ENCODE data around the gene TMEM119.

TMEM119 gene

DNA sequence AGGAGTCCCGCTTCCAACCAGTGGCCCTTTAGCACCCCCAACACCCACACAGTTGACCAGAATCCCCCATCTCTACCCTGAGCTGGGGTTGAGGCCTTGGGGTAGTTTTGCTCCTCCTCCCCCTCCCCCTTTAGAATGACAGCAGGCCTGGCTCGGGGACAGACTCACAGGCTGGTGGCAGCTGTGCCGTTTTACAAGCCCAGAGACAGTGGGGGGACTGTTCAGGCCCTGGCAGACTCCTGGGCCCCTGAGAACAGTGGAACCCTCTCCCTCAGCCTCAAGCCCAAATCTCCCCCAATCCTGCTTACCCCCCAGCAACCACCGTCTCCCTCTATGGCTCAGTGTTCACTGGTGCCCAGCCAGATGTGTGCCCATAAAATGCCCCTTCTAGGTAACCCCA is 10.1 kb downstream of the TMEM119 start:
- TF ChIP-seq, protein P1, sequence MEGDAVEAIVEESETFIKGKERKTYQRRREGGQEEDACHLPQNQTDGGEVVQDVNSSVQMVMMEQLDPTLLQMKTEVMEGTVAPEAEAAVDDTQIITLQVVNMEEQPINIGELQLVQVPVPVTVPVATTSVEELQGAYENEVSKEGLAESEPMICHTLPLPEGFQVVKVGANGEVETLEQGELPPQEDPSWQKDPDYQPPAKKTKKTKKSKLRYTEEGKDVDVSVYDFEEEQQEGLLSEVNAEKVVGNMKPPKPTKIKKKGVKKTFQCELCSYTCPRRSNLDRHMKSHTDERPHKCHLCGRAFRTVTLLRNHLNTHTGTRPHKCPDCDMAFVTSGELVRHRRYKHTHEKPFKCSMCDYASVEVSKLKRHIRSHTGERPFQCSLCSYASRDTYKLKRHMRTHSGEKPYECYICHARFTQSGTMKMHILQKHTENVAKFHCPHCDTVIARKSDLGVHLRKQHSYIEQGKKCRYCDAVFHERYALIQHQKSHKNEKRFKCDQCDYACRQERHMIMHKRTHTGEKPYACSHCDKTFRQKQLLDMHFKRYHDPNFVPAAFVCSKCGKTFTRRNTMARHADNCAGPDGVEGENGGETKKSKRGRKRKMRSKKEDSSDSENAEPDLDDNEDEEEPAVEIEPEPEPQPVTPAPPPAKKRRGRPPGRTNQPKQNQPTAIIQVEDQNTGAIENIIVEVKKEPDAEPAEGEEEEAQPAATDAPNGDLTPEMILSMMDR (IDR thresholded peaks at IDR 0.05; ENCODE audit: insufficient read depth, low read length, poor library complexity, severe bottlenecking): no peak
- DNase-seq (ENCODE audit: extremely low read depth, insufficient read length): no peak
- H3K27me3 ChIP-seq (replicated peaks; ENCODE audit: control insufficient read depth, insufficient read depth, low read length): no peaks in the 10 kb centered on the region
- no peak overlapping the region for H3K4me3 ChIP-seq (replicated peaks; ENCODE audit: low read depth, low read length)
- H3K36me3 ChIP-seq (ENCODE audit: control insufficient read depth, insufficient read depth, low read length): no peaks in the 10 kb centered on the region

DNA sequence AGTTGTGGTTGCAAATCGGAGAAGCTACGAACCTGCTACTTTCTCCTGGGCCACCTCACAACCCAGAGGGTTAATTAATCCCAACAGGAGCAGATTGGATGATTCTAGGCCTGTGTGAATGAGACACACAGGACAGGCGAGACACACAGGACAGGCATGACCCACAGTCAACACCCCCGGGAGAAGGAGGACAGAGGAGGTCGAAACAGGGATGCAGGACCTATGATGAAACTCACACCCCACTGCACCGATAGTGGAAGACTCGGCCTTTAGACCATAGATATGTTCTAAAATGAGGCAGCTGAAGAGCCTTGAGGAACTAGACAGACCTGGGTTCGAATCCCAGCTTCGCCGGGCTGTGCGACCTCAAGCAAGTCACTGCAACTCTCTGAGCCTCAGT is 11.6 kb downstream of the TMEM119 start:
- Histone ChIP-seq H3K36me3 (ENCODE audit: control insufficient read depth, insufficient read depth, low read length) (no peaks in the 10 kb centered on the region), H3K4me3 (replicated peaks; ENCODE audit: low read depth, low read length) (no peak overlapping the region), H3K27me3 (replicated peaks; ENCODE audit: control insufficient read depth, insufficient read depth, low read length) (no peaks in the 10 kb centered on the region)
- TF ChIP-seq, protein P1 (IDR thresholded peaks at IDR 0.05; ENCODE audit: insufficient read depth, low read length, poor library complexity, severe bottlenecking): no peak
- no peak for DNase-seq (ENCODE audit: extremely low read depth, insufficient read length)

DNA sequence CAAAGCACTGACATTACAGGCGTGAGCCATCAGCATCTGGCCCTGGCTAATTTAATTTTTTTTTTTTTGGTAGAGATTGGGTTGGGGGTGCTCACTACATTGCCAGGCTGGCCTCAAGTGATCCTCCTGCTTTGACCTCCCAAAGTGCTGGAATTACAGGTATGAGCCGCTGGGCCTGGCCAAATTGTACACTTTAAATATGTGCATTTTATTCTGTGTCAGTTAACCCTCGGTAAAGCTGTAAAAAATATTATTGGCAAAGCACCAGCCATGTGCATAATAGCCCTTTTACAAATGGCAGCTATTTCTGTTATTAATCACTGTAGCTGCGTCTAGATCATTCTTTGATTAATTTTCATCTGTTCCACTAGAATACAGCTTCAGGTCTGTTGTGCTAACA is 12.0 kb downstream of the TMEM119 start:
- TF ChIP-seq, protein P1 (IDR thresholded peaks at IDR 0.05; ENCODE audit: insufficient read depth, low read length, poor library complexity, severe bottlenecking): no peak
- Histone ChIP-seq H3K4me3 (replicated peaks; ENCODE audit: low read depth, low read length) (no peak overlapping the region), H3K27me3 (replicated peaks; ENCODE audit: control insufficient read depth, insufficient read depth, low read length) (no peaks in the 10 kb centered on the region), H3K36me3 (ENCODE audit: control insufficient read depth, insufficient read depth, low read length) (no peaks in the 10 kb centered on the region)
- no peak for DNase-seq (ENCODE audit: extremely low read depth, insufficient read length)

DNA sequence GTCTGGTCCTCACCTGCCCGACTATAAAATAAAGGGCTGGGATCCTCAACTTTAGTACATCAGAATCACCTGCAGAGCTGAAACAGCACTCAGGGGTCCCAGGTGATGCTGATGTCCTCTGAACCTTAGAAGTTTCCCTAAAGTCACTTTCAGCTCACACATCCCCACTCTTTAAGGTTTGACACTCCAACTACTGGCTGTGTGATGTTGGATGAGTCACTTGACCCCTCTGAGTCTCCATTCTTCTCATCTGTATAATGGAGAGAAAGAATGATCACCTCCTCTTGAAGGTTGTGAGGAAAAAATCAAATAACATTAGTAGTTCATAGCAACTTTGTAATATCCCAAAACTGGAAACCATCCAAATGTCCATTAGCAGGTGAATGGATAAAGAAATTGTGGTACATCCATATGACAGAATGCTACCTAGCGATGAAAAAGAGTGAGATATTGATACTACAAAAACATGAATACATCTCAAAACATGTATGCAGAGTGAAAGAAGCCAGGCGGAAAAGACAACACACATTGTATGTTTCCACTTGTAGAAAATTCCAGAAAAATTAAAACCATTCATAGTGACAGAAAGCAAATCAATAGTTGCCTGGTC is 13.3 kb downstream of the TMEM119 start:
- no peaks in the 10 kb centered on the region for H3K27me3 ChIP-seq (replicated peaks; ENCODE audit: control insufficient read depth, insufficient read depth, low read length)
- TF ChIP-seq, protein P1 (IDR thresholded peaks at IDR 0.05; ENCODE audit: insufficient read depth, low read length, poor library complexity, severe bottlenecking): no peak
- DNase-seq (ENCODE audit: extremely low read depth, insufficient read length): no peak
- H3K4me3 ChIP-seq (replicated peaks; ENCODE audit: low read depth, low read length): no peak overlapping the region
- no peaks in the 10 kb centered on the region for H3K36me3 ChIP-seq (ENCODE audit: control insufficient read depth, insufficient read depth, low read length)

DNA sequence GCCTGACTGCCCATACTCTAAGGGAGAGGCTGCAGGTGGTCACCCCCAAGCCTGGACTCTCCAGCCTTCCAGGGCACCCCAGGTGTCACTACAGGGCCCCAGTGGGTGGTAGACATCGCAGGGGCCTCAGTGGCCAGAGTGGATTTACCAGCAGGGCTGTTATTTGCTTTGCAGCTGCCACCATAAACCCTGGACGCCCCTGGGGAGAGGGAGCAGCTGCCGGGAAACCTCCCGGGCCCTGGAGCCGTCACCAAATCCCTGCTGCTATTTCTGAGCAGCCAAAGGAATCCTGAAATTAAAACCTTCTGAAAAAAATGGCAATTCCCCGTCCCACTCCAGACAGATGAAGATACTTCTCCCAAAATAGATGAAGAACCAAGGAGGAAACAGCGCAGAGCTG is 13.9 kb downstream of the TMEM119 start:
- Histone ChIP-seq H3K27me3 (replicated peaks; ENCODE audit: control insufficient read depth, insufficient read depth, low read length) (no peaks in the 10 kb centered on the region), H3K4me3 (replicated peaks; ENCODE audit: low read depth, low read length) (no peak overlapping the region), H3K36me3 (ENCODE audit: control insufficient read depth, insufficient read depth, low read length) (no peaks in the 10 kb centered on the region)
- DNase-seq (ENCODE audit: extremely low read depth, insufficient read length): no peak
- TF ChIP-seq, protein P1 (IDR thresholded peaks at IDR 0.05; ENCODE audit: insufficient read depth, low read length, poor library complexity, severe bottlenecking): no peak

Measured in GM06990 (cell line).